NCI-H774 (cell line): ENCODE data around the gene TMCO5A.

Experiments
- DNase-seq: peaks from one replicate; lab custom pipeline; 2025; lab: John Stamatoyannopoulos, UW

TMCO5A gene

GRCh38 chr15:37973856-37974255 is 39.4 kb downstream of the TMCO5A start:
- DNase-seq: no peak

GRCh38 chr15:37978231-37978630 is 43.8 kb downstream of the TMCO5A start:
- no peak for DNase-seq

GRCh38 chr15:37979671-37980409 is 45.4 kb downstream of the TMCO5A start:
- no peak for DNase-seq

DNA sequence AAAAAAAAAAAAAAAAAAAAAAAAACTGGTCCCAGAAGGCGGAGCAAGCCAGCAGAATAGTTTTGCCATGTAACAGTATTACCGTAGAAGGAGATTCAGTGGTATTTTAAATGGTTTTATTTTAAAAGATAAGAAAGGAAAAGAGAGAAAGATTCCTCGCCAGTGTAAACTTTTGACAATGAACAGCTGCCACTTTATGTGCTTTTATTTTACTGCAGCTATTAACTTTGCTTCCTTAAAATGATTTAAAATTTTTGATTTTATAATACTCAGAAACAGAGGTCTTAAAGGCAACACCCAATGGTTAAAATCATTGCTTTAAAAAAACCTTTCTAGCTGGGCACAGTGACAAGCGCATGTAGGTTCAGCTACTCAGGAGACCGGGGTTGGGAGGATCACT is 46.8 kb downstream of the TMCO5A start:
- DNase-seq: no peak

DNA sequence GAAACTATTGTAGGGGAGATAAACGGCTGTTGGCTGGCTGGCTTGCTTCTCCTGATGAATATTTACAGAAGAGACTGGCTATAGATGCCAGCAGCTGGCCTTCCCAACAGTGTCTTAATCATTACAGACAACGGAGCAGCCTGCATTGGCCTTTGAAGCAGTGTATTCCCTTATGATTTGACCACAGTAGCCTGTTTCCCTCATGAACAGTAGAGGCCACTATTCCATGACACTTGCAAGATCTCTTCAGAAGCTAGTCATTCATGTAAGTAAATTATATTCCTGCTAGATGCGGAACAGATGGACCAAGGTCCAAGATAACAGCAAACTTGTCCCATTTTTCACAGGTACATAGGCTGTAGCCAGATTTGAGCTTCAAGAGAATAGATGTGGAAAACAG is 47.3 kb downstream of the TMCO5A start:
- no peak for DNase-seq

DNA sequence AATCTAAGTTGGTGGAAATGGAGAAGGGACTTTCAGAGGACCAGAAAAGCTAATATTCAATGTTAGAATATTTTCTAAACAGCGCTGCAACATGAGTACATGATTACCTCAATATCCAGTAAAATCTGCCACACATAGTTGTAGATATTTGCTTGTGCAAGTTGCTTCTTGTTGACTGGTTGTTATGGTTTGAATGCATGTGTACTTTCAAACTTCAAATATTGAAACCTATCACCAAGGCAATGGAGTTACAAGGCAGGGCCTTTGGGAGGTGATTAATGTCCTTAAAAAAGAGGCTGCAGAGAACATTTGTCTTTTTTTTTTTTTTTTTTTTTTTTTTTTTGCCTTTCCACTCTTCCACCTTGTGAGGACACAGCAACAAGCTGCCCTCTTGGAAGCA is 49.9 kb downstream of the TMCO5A start:
- DNase-seq: no peak

- peak; percentile 21 for DNase-seq
These were observed 61.3 kb downstream of the TMCO5A start for GRCh38 chr15:37995461-37996347.
